SK-N-SH treated with all-trans-retinoic acid at 6 μM for 48 hours (cell line): ENCODE measurements around the gene MAP2K1.

Experiments used
- CREB5 ChIP-seq: fragments of 250-450 bp; sonication (Bioruptor Pico); IDR thresholded peaks from 2 replicates; pipeline ENCODE4 v1.5.1; 2020; ENCODE audit warnings: low read depth, mild to moderate bottlenecking, moderate library complexity
- GLIS3 ChIP-seq: fragments of 250-450 bp; sonication (Bioruptor Pico); IDR thresholded peaks from 2 replicates; pipeline ENCODE4 v1.5.0; 2020; ENCODE audit warnings: mild to moderate bottlenecking, moderate library complexity
- OSR1 ChIP-seq: fragments of 250-450 bp; sonication (Bioruptor Pico); IDR thresholded peaks from 2 replicates; pipeline ENCODE4 v1.8.0; 2022; ENCODE audit warnings: moderate library complexity, mild to moderate bottlenecking, inconsistent platforms
- PATZ1 ChIP-seq: fragments of 250-450 bp; sonication (Bioruptor Pico); IDR thresholded peaks from 2 replicates; pipeline ENCODE4 v1.8.0; 2020; ENCODE audit warnings: mild to moderate bottlenecking, moderate library complexity, borderline replicate concordance
- RARB ChIP-seq: fragments of 250-450 bp; sonication (Bioruptor Pico); IDR thresholded peaks from 2 replicates; pipeline ENCODE4 v1.8.0; 2021; ENCODE audit warnings: mild to moderate bottlenecking, moderate library complexity
- TSHZ2 ChIP-seq: fragments of 250-450 bp; sonication (Bioruptor Pico); IDR thresholded peaks from 2 replicates; pipeline ENCODE4 v1.5.0; 2020; ENCODE audit warnings: mild to moderate bottlenecking, moderate library complexity
- ZNF8 ChIP-seq: fragments of 450-650 bp; formaldehyde crosslinking; IDR thresholded peaks from 2 replicates; pipeline ENCODE4 v1.5.0; 2020; ENCODE audit warnings: mild to moderate bottlenecking, moderate library complexity

- TF ChIP-seq RARB (CRISPR knock-in tag) (no peak), GLIS3 (CRISPR knock-in tag) (no peak), CREB5 (CRISPR knock-in tag) (no peak), ZNF8 (CRISPR knock-in tag) (no peak), OSR1 (CRISPR knock-in tag) (no peak), PATZ1 (CRISPR knock-in tag) (no peak), TSHZ2 (CRISPR knock-in tag) (no peak)
Measured at GRCh38 chr15:66483131-66483566, 96.4 kb downstream of the MAP2K1 start.
